ENCODE results near the gene FAM135A. TPM values are rescaled to one million over a fixed set of nuclear protein-coding genes. Genes with fewer than 3 reads are reported as not detected.

FAM135A gene
- total and polyA plus RNA-seq, 4 donors: 2.7 to 15.6 (median 5.8) TPM

- Histone ChIP-seq H3K9me3 (ENCODE audit: control insufficient read depth in 4 of 4, low read length in 3 of 4) (no peaks in the 10 kb centered on the region), H3K9ac (ENCODE audit: low read depth in 1 of 2, low read length in 2 of 2) (no peak overlapping the region), H3K36me3 (ENCODE audit: control insufficient read depth in 4 of 4, insufficient read depth in 3 of 4, low read depth in 1 of 4, low read length in 3 of 4) (no peaks in the 10 kb centered on the region), H3K4me3 (ENCODE audit: low read depth in 1 of 3, low read length in 3 of 3) (no peak overlapping the region), H3K27ac (ENCODE audit: low read depth in 1 of 2, low read length in 2 of 2) (no peak overlapping the region), H3K27me3 (ENCODE audit: control insufficient read depth in 4 of 4, insufficient read depth in 4 of 4, low read length in 3 of 4) (no peaks in the 10 kb centered on the region), H3K4me1 (ENCODE audit: control insufficient read depth in 4 of 4, insufficient read depth in 4 of 4, low read length in 3 of 4) (peaks cover 0 to 13% (median 2%) of the 10 kb centered on the region in 4 donors)
- 84% methylated on average over 7 of the region's 7 CpGs for WGBS
- DNase-seq (ENCODE audit: low spot score): no peak
- TF ChIP-seq, protein P1, sequence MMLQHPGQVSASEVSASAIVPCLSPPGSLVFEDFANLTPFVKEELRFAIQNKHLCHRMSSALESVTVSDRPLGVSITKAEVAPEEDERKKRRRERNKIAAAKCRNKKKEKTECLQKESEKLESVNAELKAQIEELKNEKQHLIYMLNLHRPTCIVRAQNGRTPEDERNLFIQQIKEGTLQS (IDR thresholded peaks at IDR 0.05): no peak
- TF ChIP-seq FOXA1 (IDR thresholded peaks at IDR 0.05) (no peak), HNF4G (IDR thresholded peaks at IDR 0.05) (no peak), GABPA (IDR thresholded peaks at IDR 0.05 in 1 of 2, conservative IDR thresholded peaks at IDR 0.05 in 1 of 2) (no peak), FOXA2 (IDR thresholded peaks at IDR 0.05) (no peak), RAD21 (IDR thresholded peaks at IDR 0.05) (no peak)
Measured at GRCh38 chr6:70411542-70412251, 1.6 kb upstream of the FAM135A start.

DNA sequence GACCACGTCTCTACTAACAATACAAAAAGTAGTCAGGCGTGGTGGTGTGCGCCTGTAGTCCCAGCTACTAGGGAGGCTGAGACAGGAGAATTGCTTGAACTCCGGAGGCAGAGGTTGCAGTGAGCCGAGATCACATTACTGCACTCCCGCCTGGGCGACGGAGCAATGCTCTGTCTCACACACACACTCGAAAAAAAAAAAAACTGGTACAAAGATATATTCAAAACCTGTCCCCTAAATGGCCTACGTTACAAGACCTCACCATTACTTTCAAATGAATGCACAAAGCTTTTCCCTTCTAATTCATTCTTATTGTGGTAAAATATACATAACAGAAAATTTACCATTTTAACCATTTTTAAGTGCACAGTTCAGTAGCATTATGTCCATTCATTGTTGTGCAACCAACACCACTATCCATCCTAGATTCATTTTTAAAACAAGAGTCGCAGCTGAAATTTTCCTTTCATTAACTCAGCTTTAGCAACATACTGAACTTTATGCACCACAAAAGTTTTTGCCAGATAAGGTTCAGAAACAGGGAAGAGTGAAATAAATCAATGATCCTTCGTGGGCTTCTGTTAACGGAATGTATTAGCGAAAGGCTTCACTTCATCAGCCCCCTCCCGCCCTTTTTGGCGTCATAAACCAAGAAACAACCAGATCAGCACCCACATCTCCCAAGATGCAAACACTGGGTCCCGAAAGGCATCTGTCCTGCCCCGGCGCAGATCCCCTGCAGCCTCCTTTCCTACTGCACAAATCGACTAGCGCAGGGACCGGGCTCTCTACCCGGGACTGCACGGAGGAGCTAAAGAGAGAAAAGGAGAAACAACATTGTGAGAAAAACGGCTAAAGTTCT, 825 bp upstream of the FAM135A start:
- peak overlapping the region; percentile 69 to 79 for H3K9ac ChIP-seq (ENCODE audit: low read depth in 1 of 2, low read length in 2 of 2)
- H3K36me3 ChIP-seq (ENCODE audit: control insufficient read depth in 4 of 4, insufficient read depth in 3 of 4, low read depth in 1 of 4, low read length in 3 of 4): no peaks in the 10 kb centered on the region
- H3K27me3 ChIP-seq (ENCODE audit: control insufficient read depth in 4 of 4, insufficient read depth in 4 of 4, low read length in 3 of 4): no peaks in the 10 kb centered on the region
- DNase-seq (ENCODE audit: low spot score): no peak
- peak overlapping the region; percentile 11 to 42 for H3K27ac ChIP-seq (ENCODE audit: low read depth in 1 of 2, low read length in 2 of 2)
- 43% methylated on average over 25 of the region's 25 CpGs for WGBS
- peak overlapping the region; percentile 62 to 95 (median 69) for H3K4me3 ChIP-seq (ENCODE audit: low read depth in 1 of 3, low read length in 3 of 3)
- TF ChIP-seq NR2F2 (IDR thresholded peaks at IDR 0.05): no peak
- TF ChIP-seq GABPA (IDR thresholded peaks at IDR 0.05 in 1 of 2, conservative IDR thresholded peaks at IDR 0.05 in 1 of 2): no peak
- no peak for TF ChIP-seq ZBTB33 (IDR thresholded peaks at IDR 0.05)
- TF ChIP-seq, protein P2, sequence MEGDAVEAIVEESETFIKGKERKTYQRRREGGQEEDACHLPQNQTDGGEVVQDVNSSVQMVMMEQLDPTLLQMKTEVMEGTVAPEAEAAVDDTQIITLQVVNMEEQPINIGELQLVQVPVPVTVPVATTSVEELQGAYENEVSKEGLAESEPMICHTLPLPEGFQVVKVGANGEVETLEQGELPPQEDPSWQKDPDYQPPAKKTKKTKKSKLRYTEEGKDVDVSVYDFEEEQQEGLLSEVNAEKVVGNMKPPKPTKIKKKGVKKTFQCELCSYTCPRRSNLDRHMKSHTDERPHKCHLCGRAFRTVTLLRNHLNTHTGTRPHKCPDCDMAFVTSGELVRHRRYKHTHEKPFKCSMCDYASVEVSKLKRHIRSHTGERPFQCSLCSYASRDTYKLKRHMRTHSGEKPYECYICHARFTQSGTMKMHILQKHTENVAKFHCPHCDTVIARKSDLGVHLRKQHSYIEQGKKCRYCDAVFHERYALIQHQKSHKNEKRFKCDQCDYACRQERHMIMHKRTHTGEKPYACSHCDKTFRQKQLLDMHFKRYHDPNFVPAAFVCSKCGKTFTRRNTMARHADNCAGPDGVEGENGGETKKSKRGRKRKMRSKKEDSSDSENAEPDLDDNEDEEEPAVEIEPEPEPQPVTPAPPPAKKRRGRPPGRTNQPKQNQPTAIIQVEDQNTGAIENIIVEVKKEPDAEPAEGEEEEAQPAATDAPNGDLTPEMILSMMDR (IDR thresholded peaks at IDR 0.05; ENCODE audit: low read depth, low read length, missing input control): no peak
- no peak for TF ChIP-seq TAF1 (conservative IDR thresholded peaks at IDR 0.05)
- H3K4me1 ChIP-seq (ENCODE audit: control insufficient read depth in 4 of 4, insufficient read depth in 4 of 4, low read length in 3 of 4): peaks cover 0 to 13% (median 2%) of the 10 kb centered on the region in 4 donors
- H3K9me3 ChIP-seq (ENCODE audit: control insufficient read depth in 4 of 4, low read length in 3 of 4): no peaks in the 10 kb centered on the region

DNA sequence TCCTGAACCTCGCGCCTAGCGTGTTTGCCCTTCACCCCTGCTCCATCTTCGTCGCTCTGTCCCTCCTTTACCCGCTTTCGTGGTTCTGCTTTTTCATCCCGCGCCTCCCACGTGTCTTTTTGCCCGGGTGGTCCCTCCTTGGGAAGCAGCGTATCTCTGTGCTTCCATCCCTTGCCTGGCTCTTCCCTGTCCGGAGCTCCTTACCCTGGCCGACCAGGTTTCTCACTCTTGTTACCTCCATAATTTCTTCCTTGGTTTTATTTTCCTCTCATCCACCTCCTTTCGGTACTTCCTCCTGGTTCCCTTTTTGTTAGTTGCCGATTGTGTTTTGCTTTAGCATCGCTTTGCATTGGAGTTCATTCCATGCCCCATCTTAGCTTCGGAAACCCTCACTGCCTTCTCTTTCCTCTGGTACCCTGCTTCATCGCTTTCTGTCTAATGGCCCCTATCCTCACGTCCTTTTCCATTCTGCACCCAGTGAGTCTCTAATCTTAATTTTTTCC, 735 bp downstream of the FAM135A start:
- H3K4me3 ChIP-seq (ENCODE audit: low read depth in 1 of 3, low read length in 3 of 3): peak overlapping the region; percentile 69 to 94 (median 74)
- peak overlapping the region; percentile 48 to 63 for H3K27ac ChIP-seq (ENCODE audit: low read depth in 1 of 2, low read length in 2 of 2)
- no peaks in the 10 kb centered on the region for H3K27me3 ChIP-seq (ENCODE audit: control insufficient read depth in 4 of 4, insufficient read depth in 4 of 4, low read length in 3 of 4)
- TF ChIP-seq HNF4A (conservative IDR thresholded peaks at IDR 0.05) (no peak), YY1 (IDR thresholded peaks at IDR 0.05) (peak; percentile 19)
- H3K9me3 ChIP-seq (ENCODE audit: control insufficient read depth in 4 of 4, low read length in 3 of 4): no peaks in the 10 kb centered on the region
- WGBS: 4% methylated on average over 20 of the region's 20 CpGs
- peaks cover 0 to 4% (median 0%) of the 10 kb centered on the region in 4 donors for H3K36me3 ChIP-seq (ENCODE audit: control insufficient read depth in 4 of 4, insufficient read depth in 3 of 4, low read depth in 1 of 4, low read length in 3 of 4)
- peak; percentile 34 for DNase-seq (ENCODE audit: low spot score)
- H3K4me1 ChIP-seq (ENCODE audit: control insufficient read depth in 4 of 4, insufficient read depth in 4 of 4, low read length in 3 of 4): peaks cover 0 to 13% (median 2%) of the 10 kb centered on the region in 4 donors
- H3K9ac ChIP-seq (ENCODE audit: low read depth in 1 of 2, low read length in 2 of 2): peak overlapping the region; percentile 66 to 78

All from liver (tissue), 9 donors.